NCI-H82 treated with DMSO at 0.1 percent for 48 hours (cell line): Measurements from ENCODE around the gene SCN2A.
"Not testable (repeated sequence)": the region's sequence is repeated elsewhere in the genome, so short reads cannot be mapped to it uniquely, and the experiment has no call there.

ENCODE experiments used
- DNase-seq: peaks from one replicate; lab custom pipeline; 2025; ENCODE audit not compliant: unreplicated experiment; lab: John Stamatoyannopoulos, UW

The SCN2A gene

GRCh38 chr2:165312999-165313398, 73.8 kb downstream of the SCN2A start:
- DNase-seq = no peak

- no peak for DNase-seq
These were observed 74.3 kb downstream of the SCN2A start for GRCh38 chr2:165313509-165313908.

GRCh38 chr2:165328272-165328671, 89.1 kb downstream of the SCN2A start:
- DNase-seq = no peak

GRCh38 chr2:165344276-165344675, 105.1 kb downstream of the SCN2A start:
- not testable (repeated sequence) for DNase-seq

GRCh38 chr2:165348441-165348840, 109.2 kb downstream of the SCN2A start:
- DNase-seq = no peak

GRCh38 chr2:165349181-165349580, 110.0 kb downstream of the SCN2A start:
- no peak for DNase-seq

- DNase-seq = no peak
These were observed 118.5 kb downstream of the SCN2A start for GRCh38 chr2:165357758-165358157.

GRCh38 chr2:165361514-165361913, 122.3 kb downstream of the SCN2A start:
- no peak for DNase-seq

- no peak for DNase-seq
These were observed 130.1 kb downstream of the SCN2A start for GRCh38 chr2:165369131-165369897.

GRCh38 chr2:165369898-165370296, 130.7 kb downstream of the SCN2A start:
- DNase-seq = no peak

- DNase-seq = no peak
These were observed 132.1 kb downstream of the SCN2A start for GRCh38 chr2:165371356-165371755.

- DNase-seq = no peak
These were observed 134.2 kb downstream of the SCN2A start for GRCh38 chr2:165373278-165374010.

- DNase-seq = no peak
These were observed 137.4 kb downstream of the SCN2A start for GRCh38 chr2:165376571-165376975.

- no peak for DNase-seq
These were observed 143.1 kb downstream of the SCN2A start for GRCh38 chr2:165382362-165382761.

- no peak for DNase-seq
These were observed 151.7 kb downstream of the SCN2A start for GRCh38 chr2:165390875-165391274.

GRCh38 chr2:165391791-165392190, 152.6 kb downstream of the SCN2A start:
- DNase-seq = no peak

GRCh38 chr2:165398603-165399002, 159.4 kb downstream of the SCN2A start:
- DNase-seq = not testable (repeated sequence)

- DNase-seq = peak; percentile 64
These were observed 162.2 kb downstream of the SCN2A start for GRCh38 chr2:165401285-165401852.

GRCh38 chr2:165402162-165402561, 162.9 kb downstream of the SCN2A start:
- DNase-seq = peak; percentile 52

GRCh38 chr2:165406173-165406572, 167.0 kb downstream of the SCN2A start:
- DNase-seq = peak; percentile 89

- DNase-seq = no peak
These were observed 168.3 kb downstream of the SCN2A start for GRCh38 chr2:165407466-165407865.

- no peak for DNase-seq
These were observed 169.0 kb downstream of the SCN2A start for GRCh38 chr2:165408186-165408585.
